ENCODE data around the gene MMEL1. TPM values are rescaled to one million over a fixed set of nuclear protein-coding genes. Genes with fewer than 3 reads are reported as not detected.
A peak's percentile ranks its signal among the peaks of the same experiment; 100 is the strongest.
"Not testable (repeated sequence)": the region's sequence is repeated elsewhere in the genome, so short reads cannot be mapped to it uniquely, and the experiment has no call there.

Gene MMEL1
- total RNA-seq, 2 donors from 2014 or later: not detected

GRCh38 chr1:2552189-2552588 is 80.6 kb downstream of the MMEL1 start:
- peaks cover 46% of the 10 kb centered on the region for H3K4me1 ChIP-seq
- H3K27ac ChIP-seq: no peak overlapping the region

DNA sequence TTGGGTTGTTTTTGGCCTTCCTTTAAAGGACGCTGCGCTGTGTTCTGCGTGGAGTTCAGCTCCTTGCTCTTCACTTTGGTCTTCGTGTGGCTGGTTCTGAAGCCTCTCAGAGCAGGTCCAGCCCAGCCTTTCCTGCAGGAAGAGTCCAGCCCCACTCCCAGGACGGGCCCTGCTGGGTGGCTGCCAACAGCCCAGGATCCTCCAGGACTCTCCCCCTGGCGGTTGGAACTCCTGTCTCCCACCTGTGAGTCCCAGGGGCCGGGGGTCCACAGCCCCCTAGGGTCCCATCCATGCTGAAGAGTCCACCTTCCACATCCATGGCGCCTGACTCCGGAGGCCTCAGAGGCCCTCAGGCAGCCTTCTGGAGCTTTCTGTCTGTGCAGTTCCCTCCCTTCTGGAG is 81.3 kb downstream of the MMEL1 start:
- WGBS, 2 donors: 74 to 79% methylated on average over 6 to 7 of the region's 9 CpGs
- intact Hi-C loops (cut with DNase I); ATAC-seq; H3K9me3 ChIP-seq; H3K27ac ChIP-seq; H3K36me3 ChIP-seq (replicated peaks in 1 of 2; ENCODE audit: insufficient read depth in 1 of 2, low read depth in 2 of 2); H3K27me3 ChIP-seq; DNase-seq; H3K4me3 ChIP-seq: not testable (repeated sequence)
- H3K4me1 ChIP-seq: peaks cover 47% of the 10 kb centered on the region

More at GRCh38 chr1:2552189-2552588, 80.6 kb downstream of the MMEL1 start:
- WGBS, 2 donors: 85% methylated on average over 17 to 23 of the region's 26 CpGs
- intact Hi-C loops (cut with DNase I): no loop called here
- Histone ChIP-seq H3K9me3 (no peaks in the 10 kb centered on the region), H3K27me3 (no peaks in the 10 kb centered on the region), H3K36me3 (replicated peaks in 1 of 2; ENCODE audit: insufficient read depth in 1 of 2, low read depth in 2 of 2) (no peaks in the 10 kb centered on the region), H3K4me3 (no peak overlapping the region)
- no peak for TF ChIP-seq POLR2A (IDR thresholded peaks at IDR 0.05)
- TF ChIP-seq CTCF (IDR thresholded peaks at IDR 0.05): no peak
- DNase-seq (no peak), ATAC-seq (no peak)

- H3K9me3 ChIP-seq; H3K27ac ChIP-seq; ATAC-seq; DNase-seq; intact Hi-C loops (cut with DNase I); H3K36me3 ChIP-seq (replicated peaks in 1 of 2; ENCODE audit: insufficient read depth in 1 of 2, low read depth in 2 of 2); H3K27me3 ChIP-seq; H3K4me3 ChIP-seq: not testable (repeated sequence)
- H3K4me1 ChIP-seq: peaks cover 50% of the 10 kb centered on the region
- WGBS, 2 donors: 72 to 87% methylated on average over 8 to 10 of the region's 12 CpGs
These were observed 82.4 kb downstream of the MMEL1 start for GRCh38 chr1:2550309-2550861.

DNA sequence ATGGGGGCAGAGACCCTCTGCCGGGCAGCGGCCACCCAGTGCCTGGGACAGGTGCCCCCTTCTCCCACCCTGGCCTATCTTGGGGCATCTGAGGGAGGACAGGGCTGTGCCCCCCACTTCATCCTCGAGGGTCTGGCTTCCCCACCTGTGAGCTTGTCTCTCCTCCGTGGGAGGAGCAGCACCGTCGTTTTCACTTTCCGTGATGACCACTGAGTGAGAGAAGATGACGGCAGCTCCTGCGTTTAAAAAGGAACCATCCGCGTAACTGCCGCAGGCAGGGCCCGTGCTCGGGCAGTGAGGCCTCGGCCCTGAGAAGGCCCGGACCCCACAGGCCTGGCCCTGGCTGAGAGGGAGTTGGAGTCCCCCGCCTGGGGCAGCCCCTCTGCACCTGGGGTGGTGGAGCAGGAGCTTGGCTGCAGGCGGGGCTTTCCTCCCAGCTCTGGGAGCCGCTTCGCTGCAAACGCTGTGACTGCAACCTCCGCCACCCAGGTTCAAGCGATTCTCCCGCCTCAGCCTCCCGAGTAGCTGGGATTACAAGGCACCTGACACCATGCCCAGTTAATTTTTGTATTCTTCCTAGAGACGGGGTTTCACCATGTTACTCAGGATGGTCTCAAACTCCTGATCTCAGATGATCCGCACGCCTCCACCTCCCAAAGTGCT is 83.3 kb downstream of the MMEL1 start:
- intact Hi-C loops (cut with DNase I); DNase-seq; ATAC-seq; H3K27me3 ChIP-seq; H3K4me3 ChIP-seq; H3K9me3 ChIP-seq; H3K36me3 ChIP-seq (replicated peaks in 1 of 2; ENCODE audit: insufficient read depth in 1 of 2, low read depth in 2 of 2): not testable (repeated sequence)
- peak overlapping the region; percentile 92 to 96 (median 95) for H3K27ac ChIP-seq
- WGBS, 2 donors: 73 to 79% methylated on average over 3 to 20 of the region's 28 CpGs
- H3K4me1 ChIP-seq: peaks cover 49% of the 10 kb centered on the region

- intact Hi-C loops (cut with DNase I): no loop called here
- 7 to 10% methylated on average over 3 to 17 of the region's 17 CpGs for WGBS, 2 donors
- ATAC-seq: peak; percentile 61
- no peaks in the 10 kb centered on the region for H3K9me3 ChIP-seq
- peak; percentile 87 to 90 (median 88) for DNase-seq
- H3K27me3 ChIP-seq: no peaks in the 10 kb centered on the region
- TF ChIP-seq CTCF (IDR thresholded peaks at IDR 0.05) (peak; percentile 93 to 96 (median 94)), POLR2A (IDR thresholded peaks at IDR 0.05) (no peak)
- H3K36me3 ChIP-seq (replicated peaks in 1 of 2; ENCODE audit: insufficient read depth in 1 of 2, low read depth in 2 of 2): no peaks in the 10 kb centered on the region
- peaks cover 49% of the 10 kb centered on the region for H3K4me1 ChIP-seq
- H3K27ac ChIP-seq: peak overlapping the region; percentile 77 to 96 (median 94)
- H3K4me3 ChIP-seq: no peak overlapping the region
These were observed 84.7 kb downstream of the MMEL1 start for GRCh38 chr1:2548068-2548589.

DNA sequence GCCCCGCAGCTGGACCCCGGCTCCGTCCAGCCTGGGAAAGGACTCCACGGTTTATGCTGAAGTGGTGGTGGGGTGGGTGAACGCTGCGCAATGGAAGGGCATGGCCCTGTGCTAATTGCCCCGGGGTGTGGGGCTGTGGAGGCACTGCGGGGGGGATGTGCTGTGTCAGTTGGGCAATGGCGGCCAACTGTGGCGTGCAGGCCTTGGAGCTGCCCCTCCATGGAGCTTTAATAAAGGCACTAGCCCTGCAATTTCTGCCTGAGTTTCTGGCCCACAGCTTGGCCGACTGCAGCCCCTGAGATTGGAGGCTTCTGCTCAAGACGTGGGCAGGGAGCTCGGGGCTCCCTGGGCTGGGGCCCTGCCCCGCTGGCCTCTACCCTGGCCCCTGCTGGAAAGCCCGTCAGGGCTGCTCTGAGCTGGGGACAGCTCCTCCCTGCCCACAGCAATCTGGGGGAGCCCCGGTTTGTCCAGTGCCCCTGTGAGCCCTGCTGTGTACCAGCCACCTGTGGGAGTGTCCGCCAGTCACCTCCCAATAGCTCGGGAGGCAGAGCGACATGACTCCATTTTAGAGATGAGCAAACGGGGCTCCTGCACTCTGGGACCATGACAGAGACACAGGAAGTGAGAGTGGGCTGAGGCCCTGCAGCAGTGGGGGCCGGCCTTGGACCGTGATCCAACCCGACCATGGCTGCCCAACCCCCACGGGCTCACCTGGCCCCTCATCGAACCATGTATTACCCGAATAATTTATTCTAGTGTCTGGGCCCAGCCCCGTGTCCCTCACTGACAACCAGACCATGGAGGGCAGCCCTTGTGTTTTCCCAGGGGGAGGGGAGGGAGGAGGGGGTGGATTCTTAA is 85.4 kb downstream of the MMEL1 start:
- no peaks in the 10 kb centered on the region for H3K36me3 ChIP-seq (replicated peaks in 1 of 2; ENCODE audit: insufficient read depth in 1 of 2, low read depth in 2 of 2)
- peaks cover 49% of the 10 kb centered on the region for H3K4me1 ChIP-seq
- no peaks in the 10 kb centered on the region for H3K27me3 ChIP-seq
- no peak overlapping the region for H3K4me3 ChIP-seq
- no peak for DNase-seq
- ATAC-seq: no peak
- no peaks in the 10 kb centered on the region for H3K9me3 ChIP-seq
- H3K27ac ChIP-seq: peak overlapping the region; percentile 77 to 96 (median 94)
- TF ChIP-seq POLR2A (IDR thresholded peaks at IDR 0.05) (peak in 1 of 3 donors; percentile 53), CTCF (IDR thresholded peaks at IDR 0.05) (no peak)
- 19 to 36% methylated on average over 7 to 27 of the region's 27 CpGs for WGBS, 2 donors
- intact Hi-C loops (cut with DNase I): no loop called here

All from body of pancreas (tissue), 4 donors.